Measurements from ENCODE around the gene DNAH14.
"Not testable (repeated sequence)": the region's sequence is repeated elsewhere in the genome, so short reads cannot be mapped to it uniquely, and the experiment has no call there.

Gene DNAH14

DNA sequence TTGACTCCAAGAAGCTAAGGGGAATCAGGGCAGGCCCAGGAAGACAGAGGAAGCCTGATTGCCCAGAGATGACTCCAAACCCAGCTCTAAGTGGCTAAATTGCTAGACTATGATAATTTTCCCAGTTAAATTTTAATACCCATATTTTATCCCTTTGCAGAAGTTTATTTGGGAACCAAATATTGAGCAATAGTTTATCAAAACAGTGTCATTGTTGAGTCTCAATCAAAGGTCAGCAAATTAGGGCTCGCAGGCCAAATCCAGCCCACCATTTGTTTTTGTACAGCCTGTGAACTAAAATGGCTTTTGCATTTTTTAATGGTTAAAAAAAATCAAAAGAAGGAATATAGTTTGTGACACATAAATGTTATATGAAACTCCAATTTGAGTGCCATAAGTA, 451.2 kb downstream of the DNAH14 start:
- Histone ChIP-seq H3K9me3 (ENCODE audit: control insufficient read depth, low read length) (no peaks in the 10 kb centered on the region), H3K27ac (no peak overlapping the region), H3K4me3 (ENCODE audit: low read depth, low read length) (no peak overlapping the region), H3K36me3 (ENCODE audit: control insufficient read depth, insufficient read depth, low read length) (no peaks in the 10 kb centered on the region), H3K4me2 (ENCODE audit: low read length) (no peak overlapping the region), H3K79me2 (no peaks in the 10 kb centered on the region), H3K4me1 (no peaks in the 10 kb centered on the region), H3K9ac (no peak overlapping the region), H3K27me3 (ENCODE audit: control insufficient read depth, insufficient read depth, low read length) (no peaks in the 10 kb centered on the region), H2AFZ (no peak overlapping the region)
- TF ChIP-seq CTCF (IDR thresholded peaks at IDR 0.05), result no peak

DNA sequence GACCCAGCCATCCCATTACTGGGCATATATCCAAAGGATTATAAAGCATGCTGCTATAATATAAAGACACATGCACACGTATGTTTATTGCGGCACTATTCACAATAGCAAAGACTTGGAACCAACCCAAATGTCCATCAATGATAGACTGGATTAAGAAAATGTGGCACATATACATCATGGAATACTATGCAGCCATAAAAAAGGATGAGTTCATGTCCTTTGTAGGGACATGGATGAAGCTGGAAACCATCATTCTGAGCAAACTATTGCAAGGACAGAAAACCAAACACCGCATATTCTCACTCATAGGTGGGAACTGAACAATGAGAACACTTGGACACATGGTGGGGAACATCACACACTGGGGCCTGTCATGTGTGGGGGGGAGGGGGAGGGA, 457.4 kb downstream of the DNAH14 start:
- not testable (repeated sequence) for H3K4me2 ChIP-seq (ENCODE audit: low read length); H2AFZ ChIP-seq; H3K9ac ChIP-seq

DNA sequence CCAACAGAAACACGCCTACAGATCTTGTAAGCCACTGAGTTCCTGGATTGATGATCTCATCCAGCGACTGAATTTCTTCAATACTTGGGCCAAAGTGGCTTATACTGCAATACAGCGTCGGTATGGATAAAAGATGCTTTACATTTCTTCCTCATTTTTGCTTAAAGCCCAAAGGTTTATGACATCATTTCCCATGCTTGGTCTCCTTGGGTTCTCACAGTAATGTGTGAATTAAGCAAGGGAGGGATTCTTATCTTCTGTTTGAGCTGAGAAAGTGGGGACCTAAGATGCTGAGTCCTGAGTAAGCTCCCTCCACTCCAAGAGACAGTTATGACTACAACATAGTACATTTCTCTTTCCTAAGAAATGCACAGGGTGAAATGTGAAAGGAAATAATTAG, 458.9 kb downstream of the DNAH14 start:
- no peaks in the 10 kb centered on the region for H3K9me3 ChIP-seq (ENCODE audit: control insufficient read depth, low read length)
- no peaks in the 10 kb centered on the region for H3K79me2 ChIP-seq
- H3K9ac ChIP-seq, result no peak overlapping the region
- H3K4me2 ChIP-seq (ENCODE audit: low read length), result no peak overlapping the region
- no peaks in the 10 kb centered on the region for H3K36me3 ChIP-seq (ENCODE audit: control insufficient read depth, insufficient read depth, low read length)
- no peak overlapping the region for H3K27ac ChIP-seq
- H3K4me1 ChIP-seq, result no peaks in the 10 kb centered on the region
- no peaks in the 10 kb centered on the region for H3K27me3 ChIP-seq (ENCODE audit: control insufficient read depth, insufficient read depth, low read length)
- TF ChIP-seq CTCF (IDR thresholded peaks at IDR 0.05), result no peak
- no peak overlapping the region for H3K4me3 ChIP-seq (ENCODE audit: low read depth, low read length)
- no peak overlapping the region for H2AFZ ChIP-seq

More for the DNA sequence above, 457.4 kb downstream of the DNAH14 start:
- not testable (repeated sequence) for H3K79me2 ChIP-seq; H3K27me3 ChIP-seq (ENCODE audit: control insufficient read depth, insufficient read depth, low read length); H3K4me3 ChIP-seq (ENCODE audit: low read depth, low read length); H3K36me3 ChIP-seq (ENCODE audit: control insufficient read depth, insufficient read depth, low read length); H3K4me1 ChIP-seq; H3K27ac ChIP-seq; H3K9me3 ChIP-seq (ENCODE audit: control insufficient read depth, low read length)

DNA sequence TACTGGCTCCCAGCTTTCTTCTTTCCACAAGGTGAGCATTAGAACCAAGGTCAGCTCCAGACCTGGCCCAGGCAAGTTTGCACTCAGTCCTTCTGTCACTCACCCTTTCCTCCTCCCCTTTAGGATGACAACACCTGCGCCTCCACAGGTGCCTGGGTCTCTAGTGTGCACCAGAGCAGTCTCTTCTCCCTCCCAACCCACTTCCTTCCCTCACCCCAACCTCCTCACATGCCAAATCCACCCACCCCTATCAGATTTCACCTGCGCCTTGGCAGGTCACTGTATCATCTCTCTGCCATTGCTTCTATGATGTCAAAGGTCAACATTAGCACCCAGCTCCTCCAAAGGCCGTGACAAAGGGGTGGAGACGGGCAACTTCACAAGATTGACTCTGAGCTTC, 460.4 kb downstream of the DNAH14 start:
- no peak overlapping the region for H3K4me2 ChIP-seq (ENCODE audit: low read length)
- H3K79me2 ChIP-seq, result no peaks in the 10 kb centered on the region
- no peak overlapping the region for H2AFZ ChIP-seq
- no peaks in the 10 kb centered on the region for H3K9me3 ChIP-seq (ENCODE audit: control insufficient read depth, low read length)
- no peaks in the 10 kb centered on the region for H3K27me3 ChIP-seq (ENCODE audit: control insufficient read depth, insufficient read depth, low read length)
- no peaks in the 10 kb centered on the region for H3K36me3 ChIP-seq (ENCODE audit: control insufficient read depth, insufficient read depth, low read length)
- no peak overlapping the region for H3K4me3 ChIP-seq (ENCODE audit: low read depth, low read length)
- H3K4me1 ChIP-seq, result no peaks in the 10 kb centered on the region
- no peak for TF ChIP-seq CTCF (IDR thresholded peaks at IDR 0.05)
- H3K27ac ChIP-seq, result no peak overlapping the region
- no peak overlapping the region for H3K9ac ChIP-seq

- no peaks in the 10 kb centered on the region for H3K4me1 ChIP-seq
- H3K36me3 ChIP-seq (ENCODE audit: control insufficient read depth, insufficient read depth, low read length), result no peaks in the 10 kb centered on the region
- H3K9me3 ChIP-seq (ENCODE audit: control insufficient read depth, low read length), result no peaks in the 10 kb centered on the region
- no peak overlapping the region for H2AFZ ChIP-seq
- H3K79me2 ChIP-seq, result no peaks in the 10 kb centered on the region
- H3K9ac ChIP-seq, result no peak overlapping the region
- no peak for TF ChIP-seq CTCF (IDR thresholded peaks at IDR 0.05)
- H3K4me2 ChIP-seq (ENCODE audit: low read length), result no peak overlapping the region
- no peak overlapping the region for H3K4me3 ChIP-seq (ENCODE audit: low read depth, low read length)
- no peak overlapping the region for H3K27ac ChIP-seq
- no peaks in the 10 kb centered on the region for H3K27me3 ChIP-seq (ENCODE audit: control insufficient read depth, insufficient read depth, low read length)
Observed at GRCh38 chr1:225396357-225396756, 466.9 kb downstream of the DNAH14 start.
